ENCODE data around the gene SYT4. TPM values are rescaled to one million over a fixed set of nuclear protein-coding genes. Genes with fewer than 3 reads are reported as not detected.

The SYT4 gene
- total and polyA plus RNA-seq, 2 donors (not counting 3 experiments of a cell fraction or from before 2014, with no cell fraction given), result not detected

- Histone ChIP-seq H3K9me3 (replicated peaks; ENCODE audit: control insufficient read depth, insufficient read depth, low read length) (no peaks in the 10 kb centered on the region), H3K9me1 (replicated peaks; ENCODE audit: control insufficient read depth, extremely low read depth, insufficient read depth, low read length) (no peaks in the 10 kb centered on the region), H3K9ac (replicated peaks; ENCODE audit: extremely low read depth, insufficient read depth, low read length) (no peak overlapping the region), H3K4me3 (replicated peaks in 1 of 3; ENCODE audit: insufficient read depth in 1 of 3, low read depth in 1 of 3, low read length in 3 of 3) (no peak overlapping the region), H3K27ac (ENCODE audit: insufficient read depth, low read depth, low read length) (no peak overlapping the region), H3K79me2 (ENCODE audit: control insufficient read depth, insufficient read depth, low read length) (no peaks in the 10 kb centered on the region), H3K4me1 (ENCODE audit: control insufficient read depth, extremely low read depth, insufficient read depth, low read length) (no peaks in the 10 kb centered on the region), H3K36me3 (ENCODE audit: control insufficient read depth in 2 of 2, extremely low read depth in 1 of 2, insufficient read depth in 2 of 2, low read length in 2 of 2) (no peaks in the 10 kb centered on the region), H2AFZ (ENCODE audit: low read depth, low read length) (no peak overlapping the region), H4K20me1 (replicated peaks; ENCODE audit: control insufficient read depth, extremely low read depth, insufficient read depth, low read length) (no peaks in the 10 kb centered on the region), H3K27me3 (ENCODE audit: control insufficient read depth in 2 of 2, insufficient read depth in 2 of 2, low read length in 2 of 2) (no peaks in the 10 kb centered on the region), H3K4me2 (ENCODE audit: insufficient read depth, low read length) (no peak overlapping the region)
- ChIA-PET POLR2A (no interaction called here), CTCF (no interaction called here)
- no TSS peak for BruUV-seq (replicated peaks)
- dilution Hi-C loops (cut with MboI; ENCODE audit: extremely low pct_ligation_motif_present, low sequenced_read_pairs), result no loop called here
- no peak for FAIRE-seq
- no peak for TF ChIP-seq MAX (IDR thresholded peaks at IDR 0.05; ENCODE audit: insufficient read depth, insufficient read length)
- TF ChIP-seq POLR2AphosphoS5 (IDR thresholded peaks at IDR 0.05; ENCODE audit: insufficient read depth, low read depth, low read length), result no peak
- TF ChIP-seq CTCF (IDR thresholded peaks at IDR 0.05; ENCODE audit: extremely low read depth in 1 of 2, insufficient read depth in 1 of 2, low read depth in 1 of 2, low read length in 2 of 2), result no peak
- no peak for TF ChIP-seq POLR2A (IDR thresholded peaks at IDR 0.05; ENCODE audit: low read depth, low read length)
- TF ChIP-seq MYC (IDR thresholded peaks at IDR 0.05; ENCODE audit: low read depth, low read length), result no peak
- no peak for TF ChIP-seq JUN (IDR thresholded peaks at IDR 0.05; ENCODE audit: borderline replicate concordance, insufficient read depth, insufficient read length, low read depth)
- TF ChIP-seq GATA2 (IDR thresholded peaks at IDR 0.05; ENCODE audit: insufficient read depth, insufficient read length, low read depth, low read length), result no peak
- no peak for TF ChIP-seq EZH2 (IDR thresholded peaks at IDR 0.05; ENCODE audit: borderline replicate concordance, low read depth, low read length, severe bottlenecking)
- no peak for TF ChIP-seq FOS (IDR thresholded peaks at IDR 0.05; ENCODE audit: borderline replicate concordance, insufficient read depth, low read length)
- intact Hi-C loops (cut with micrococcal nuclease), result no loop called here
- DNase-seq (ENCODE audit: low read depth, low spot score), result no peak
Measured at GRCh38 chr18:43312891-43313290, 35.6 kb upstream of the SYT4 start.
